ENCODE data around the gene MYO3B.

- TF ChIP-seq CTCF (IDR thresholded peaks at IDR 0.05), result no peak
- no peak for TF ChIP-seq POLR2A (IDR thresholded peaks at IDR 0.05)
Observed at GRCh38 chr2:170393861-170394498, 216.0 kb downstream of the MYO3B start.
